ENCODE results near the gene FGF14. TPM values are rescaled to one million over a fixed set of nuclear protein-coding genes. Genes with fewer than 3 reads are reported as not detected.

FGF14 gene
- total and polyA plus RNA-seq, 2 experiments from 2014 or later = 0.73 TPM; not detected in 1

DNA sequence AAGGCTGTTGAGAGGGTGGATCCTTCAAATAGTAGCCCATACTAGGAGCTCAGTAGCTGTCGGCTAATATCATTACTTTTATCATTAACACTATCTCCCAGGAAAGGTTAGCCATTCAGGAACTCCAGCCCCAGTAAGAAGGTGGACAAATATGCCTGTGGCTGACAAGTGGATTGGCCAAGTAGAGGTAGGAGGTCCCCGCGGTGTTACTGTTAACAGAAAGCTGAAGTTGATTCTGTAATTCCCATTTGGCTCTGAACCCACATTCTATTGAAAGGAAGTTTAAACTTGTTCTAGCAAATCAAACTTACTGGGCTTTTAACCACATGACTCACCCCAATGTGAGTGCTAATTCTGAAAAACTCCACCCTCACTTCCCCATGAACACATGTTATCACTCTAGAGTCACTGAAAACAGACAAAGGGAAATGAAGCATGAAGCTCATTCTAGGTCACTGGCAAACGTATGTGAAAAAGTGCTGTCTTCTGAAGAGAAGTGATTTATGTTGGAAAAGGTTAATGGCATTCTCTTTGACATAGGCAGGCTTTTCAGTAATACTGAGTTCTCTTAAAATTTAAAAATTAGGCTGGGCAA lies 273.5 kb downstream of the FGF14 start:
- Histone ChIP-seq H3K4me2 (no peak overlapping the region), H3K4me1 (ENCODE audit: insufficient read depth) (no peaks in the 10 kb centered on the region), H3K9me3 (ENCODE audit: low read depth) (no peaks in the 10 kb centered on the region), H3K27ac (no peak overlapping the region), H3K9me2 (replicated peaks; ENCODE audit: insufficient read depth) (no peaks in the 10 kb centered on the region), H3K27me3 (no peaks in the 10 kb centered on the region), H3K4me3 (no peak overlapping the region), H2AFZ (no peak overlapping the region), H4K20me1 (ENCODE audit: insufficient read depth, poor library complexity, severe bottlenecking) (no peaks in the 10 kb centered on the region), H3K36me3 (replicated peaks; ENCODE audit: insufficient read depth, low read depth) (no peaks in the 10 kb centered on the region), H3K79me2 (no peaks in the 10 kb centered on the region)
- DNase-seq (ENCODE audit: low spot score) = no peak
- TF ChIP-seq, protein P1, sequence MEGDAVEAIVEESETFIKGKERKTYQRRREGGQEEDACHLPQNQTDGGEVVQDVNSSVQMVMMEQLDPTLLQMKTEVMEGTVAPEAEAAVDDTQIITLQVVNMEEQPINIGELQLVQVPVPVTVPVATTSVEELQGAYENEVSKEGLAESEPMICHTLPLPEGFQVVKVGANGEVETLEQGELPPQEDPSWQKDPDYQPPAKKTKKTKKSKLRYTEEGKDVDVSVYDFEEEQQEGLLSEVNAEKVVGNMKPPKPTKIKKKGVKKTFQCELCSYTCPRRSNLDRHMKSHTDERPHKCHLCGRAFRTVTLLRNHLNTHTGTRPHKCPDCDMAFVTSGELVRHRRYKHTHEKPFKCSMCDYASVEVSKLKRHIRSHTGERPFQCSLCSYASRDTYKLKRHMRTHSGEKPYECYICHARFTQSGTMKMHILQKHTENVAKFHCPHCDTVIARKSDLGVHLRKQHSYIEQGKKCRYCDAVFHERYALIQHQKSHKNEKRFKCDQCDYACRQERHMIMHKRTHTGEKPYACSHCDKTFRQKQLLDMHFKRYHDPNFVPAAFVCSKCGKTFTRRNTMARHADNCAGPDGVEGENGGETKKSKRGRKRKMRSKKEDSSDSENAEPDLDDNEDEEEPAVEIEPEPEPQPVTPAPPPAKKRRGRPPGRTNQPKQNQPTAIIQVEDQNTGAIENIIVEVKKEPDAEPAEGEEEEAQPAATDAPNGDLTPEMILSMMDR (IDR thresholded peaks at IDR 0.05; ENCODE audit: poor library complexity) = no peak
- TF ChIP-seq EZH2phosphoT487 (IDR thresholded peaks at IDR 0.05; ENCODE audit: low read depth, severe bottlenecking, unreplicated experiment) (no peak), EZH2 (IDR thresholded peaks at IDR 0.05; ENCODE audit: borderline replicate concordance) (no peak)
- 66% methylated on average over 4 of the region's 4 CpGs for WGBS (ENCODE audit: low lambda C conversion rate, missing lambda C conversion rate)

DNA sequence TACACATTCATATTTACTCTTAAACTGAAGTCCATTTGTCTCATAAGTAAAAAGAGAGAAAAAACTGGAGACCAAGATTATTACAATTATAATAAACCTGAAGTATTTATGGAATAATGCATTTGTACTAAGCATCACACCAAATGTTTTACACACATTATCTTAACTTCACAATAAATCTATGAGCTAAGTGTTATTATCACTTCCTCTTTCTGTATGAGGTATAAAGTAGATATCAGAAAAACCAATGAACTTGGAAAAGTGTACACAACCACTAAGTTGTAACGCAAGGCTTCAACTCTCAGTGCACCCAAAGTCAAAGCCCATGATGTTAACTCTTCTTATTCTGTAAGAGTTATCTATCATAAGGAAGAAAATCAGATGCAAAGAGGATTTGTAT lies 274.7 kb downstream of the FGF14 start:
- H2AFZ ChIP-seq = no peak overlapping the region
- TF ChIP-seq EZH2phosphoT487 (IDR thresholded peaks at IDR 0.05; ENCODE audit: low read depth, severe bottlenecking, unreplicated experiment) (no peak), EZH2 (IDR thresholded peaks at IDR 0.05; ENCODE audit: borderline replicate concordance) (no peak)
- TF ChIP-seq, protein P1 (IDR thresholded peaks at IDR 0.05; ENCODE audit: poor library complexity) = no peak
- no peaks in the 10 kb centered on the region for H3K9me3 ChIP-seq (ENCODE audit: low read depth)
- H3K27me3 ChIP-seq = no peaks in the 10 kb centered on the region
- H3K4me2 ChIP-seq = no peak overlapping the region
- H3K27ac ChIP-seq = no peak overlapping the region
- no peak overlapping the region for H3K4me3 ChIP-seq
- DNase-seq (ENCODE audit: low spot score) = no peak
- WGBS (ENCODE audit: low lambda C conversion rate, missing lambda C conversion rate) = 75% methylated on average over 1 of the region's 1 CpG
- no peaks in the 10 kb centered on the region for H3K36me3 ChIP-seq (replicated peaks; ENCODE audit: insufficient read depth, low read depth)
- H3K79me2 ChIP-seq = no peaks in the 10 kb centered on the region
- H3K4me1 ChIP-seq (ENCODE audit: insufficient read depth) = no peaks in the 10 kb centered on the region
- H4K20me1 ChIP-seq (ENCODE audit: insufficient read depth, poor library complexity, severe bottlenecking) = no peaks in the 10 kb centered on the region
- no peaks in the 10 kb centered on the region for H3K9me2 ChIP-seq (replicated peaks; ENCODE audit: insufficient read depth)

DNA sequence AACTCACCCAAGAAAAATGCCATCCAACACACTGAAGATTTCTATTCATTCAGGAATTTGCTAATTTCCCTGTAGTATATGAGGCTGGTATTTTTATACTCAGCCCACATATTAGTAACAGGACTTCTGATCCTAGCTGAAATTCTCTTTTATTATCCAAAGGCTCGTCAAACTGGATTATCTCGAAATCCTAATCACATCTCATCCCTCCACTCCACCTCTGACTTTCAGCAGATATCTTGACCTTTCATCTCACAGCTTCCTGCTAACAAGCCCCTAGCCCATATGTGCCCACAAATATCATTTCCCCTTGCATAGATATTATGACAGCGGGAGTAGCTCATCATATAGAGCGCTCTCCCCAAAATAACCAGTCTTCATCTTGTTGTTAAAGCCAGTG lies 279.7 kb downstream of the FGF14 start:
- Histone ChIP-seq H3K4me2 (no peak overlapping the region), H3K27ac (no peak overlapping the region), H3K9me2 (replicated peaks; ENCODE audit: insufficient read depth) (no peaks in the 10 kb centered on the region), H3K79me2 (no peaks in the 10 kb centered on the region), H3K4me1 (ENCODE audit: insufficient read depth) (no peaks in the 10 kb centered on the region), H3K27me3 (no peaks in the 10 kb centered on the region), H3K36me3 (replicated peaks; ENCODE audit: insufficient read depth, low read depth) (no peaks in the 10 kb centered on the region), H3K4me3 (no peak overlapping the region), H3K9me3 (ENCODE audit: low read depth) (no peaks in the 10 kb centered on the region), H4K20me1 (ENCODE audit: insufficient read depth, poor library complexity, severe bottlenecking) (no peaks in the 10 kb centered on the region), H2AFZ (no peak overlapping the region)
- WGBS (ENCODE audit: low lambda C conversion rate, missing lambda C conversion rate) = 81% methylated on average over 4 of the region's 4 CpGs
- DNase-seq (ENCODE audit: low spot score) = no peak
- TF ChIP-seq, protein P1 (IDR thresholded peaks at IDR 0.05; ENCODE audit: poor library complexity) = no peak
- TF ChIP-seq EZH2phosphoT487 (IDR thresholded peaks at IDR 0.05; ENCODE audit: low read depth, severe bottlenecking, unreplicated experiment) (no peak), EZH2 (IDR thresholded peaks at IDR 0.05; ENCODE audit: borderline replicate concordance) (no peak)
